Keratinocyte (primary cell): ENCODE results near the gene DMRT2.

ENCODE experiments used
- EZH2 ChIP-seq: IDR thresholded peaks from one replicate; pipeline ENCODE4 v1.6.1; 2012; ENCODE audit warnings: inconsistent platforms, mild to moderate bottlenecking, low read length, moderate library complexity
- TF ChIP-seq, protein P1 (sequence below), 3 experiments: IDR thresholded peaks in 1 of 3; conservative IDR thresholded peaks in 1 of 3; optimal IDR thresholded peaks in 1 of 3; 2 replicates in 2 of 3; 3 replicates in 1 of 3; pipeline versions ENCODE3 to v1.5.1; 2011; ENCODE audit warnings: low read length in 3 of 3, mild to moderate bottlenecking in 3 of 3, moderate library complexity in 2 of 3, control low read depth in 1 of 3, inconsistent platforms in 1 of 3; ENCODE audit not compliant: insufficient read depth in 2 of 3; ENCODE audit errors: extremely low read depth in 1 of 3

DNA sequence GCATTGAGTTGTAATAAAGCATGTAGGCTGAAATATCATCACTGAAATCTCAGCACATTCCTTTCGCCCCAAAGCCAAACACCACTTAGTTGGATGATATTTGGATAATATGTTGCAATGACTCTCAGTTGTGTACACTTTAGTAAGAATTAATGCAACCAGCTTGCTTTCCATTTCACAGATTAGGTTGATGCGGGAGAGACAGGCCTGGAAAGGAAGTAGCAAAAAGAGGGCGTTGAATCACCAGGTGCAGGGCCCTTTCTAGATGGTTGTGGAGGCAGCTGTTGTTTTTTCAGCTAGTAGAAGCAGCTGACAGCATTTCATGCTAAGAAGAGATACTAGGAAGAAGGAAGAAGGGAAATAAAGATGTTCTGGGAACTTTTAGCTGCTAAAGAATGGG, 42.8 kb upstream of the DMRT2 start:
- TF ChIP-seq, protein P1, sequence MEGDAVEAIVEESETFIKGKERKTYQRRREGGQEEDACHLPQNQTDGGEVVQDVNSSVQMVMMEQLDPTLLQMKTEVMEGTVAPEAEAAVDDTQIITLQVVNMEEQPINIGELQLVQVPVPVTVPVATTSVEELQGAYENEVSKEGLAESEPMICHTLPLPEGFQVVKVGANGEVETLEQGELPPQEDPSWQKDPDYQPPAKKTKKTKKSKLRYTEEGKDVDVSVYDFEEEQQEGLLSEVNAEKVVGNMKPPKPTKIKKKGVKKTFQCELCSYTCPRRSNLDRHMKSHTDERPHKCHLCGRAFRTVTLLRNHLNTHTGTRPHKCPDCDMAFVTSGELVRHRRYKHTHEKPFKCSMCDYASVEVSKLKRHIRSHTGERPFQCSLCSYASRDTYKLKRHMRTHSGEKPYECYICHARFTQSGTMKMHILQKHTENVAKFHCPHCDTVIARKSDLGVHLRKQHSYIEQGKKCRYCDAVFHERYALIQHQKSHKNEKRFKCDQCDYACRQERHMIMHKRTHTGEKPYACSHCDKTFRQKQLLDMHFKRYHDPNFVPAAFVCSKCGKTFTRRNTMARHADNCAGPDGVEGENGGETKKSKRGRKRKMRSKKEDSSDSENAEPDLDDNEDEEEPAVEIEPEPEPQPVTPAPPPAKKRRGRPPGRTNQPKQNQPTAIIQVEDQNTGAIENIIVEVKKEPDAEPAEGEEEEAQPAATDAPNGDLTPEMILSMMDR (optimal IDR thresholded peaks at IDR 0.05 in 1 of 3, IDR thresholded peaks at IDR 0.05 in 1 of 3, conservative IDR thresholded peaks at IDR 0.05 in 1 of 3; ENCODE audit: extremely low read depth in 1 of 3, insufficient read depth in 2 of 3, low read length in 3 of 3), result no peak
- no peak for TF ChIP-seq EZH2
